Uterus (tissue), 4 donors: ENCODE measurements around the gene UNC79. TPM values are rescaled to one million over a fixed set of nuclear protein-coding genes. Genes with fewer than 3 reads are reported as not detected.

Experiments used
- DNase-seq, 2 donors: peaks; one replicate each; pipeline ENCODE4 v3.0.0-alpha.2; 2019 to 2020
- H3K27ac ChIP-seq, 2 donors: fragments of 200-600 bp; sonication (generic); 1 replicate in 1 of 2; 2 replicates in 1 of 2; pipeline ENCODE4 v1.5.1; 2016 to 2018
- H3K27me3 ChIP-seq, 2 donors: fragments of 200-600 bp; sonication (generic); one replicate each; pipeline ENCODE4 v1.5.1; 2018 to 2019; ENCODE audit warnings: control low read depth in 1 of 2
- H3K36me3 ChIP-seq, 2 donors: fragments of 200-600 bp; sonication (generic); one replicate each; pipeline ENCODE4 v1.5.1; 2019; ENCODE audit warnings: control low read depth in 1 of 2
- H3K4me1 ChIP-seq, 2 donors: fragments of 200-600 bp; sonication (generic); one replicate each; pipeline ENCODE4 v1.5.1; 2018 to 2019; ENCODE audit warnings: control low read depth in 1 of 2
- H3K4me3 ChIP-seq, 2 donors: fragments of 200-600 bp; sonication (generic); 1 replicate in 1 of 2; 2 replicates in 1 of 2; pipeline ENCODE4 v1.5.1; 2018 to 2019; ENCODE audit warnings: mild to moderate bottlenecking in 1 of 2
- H3K9me3 ChIP-seq, 2 donors: fragments of 200-600 bp; sonication (generic); one replicate each; pipeline ENCODE4 v1.5.1; 2019; ENCODE audit warnings: control low read depth in 1 of 2
- CTCF ChIP-seq, 4 experiments: fragments of 200-600 bp in 2 of 4; fragments of 450-650 bp in 2 of 4; sonication (generic) in 2 of 4; IDR thresholded peaks; one replicate each; pipeline ENCODE4 v1.5.1; 2016 to 2019; ENCODE audit warnings: antibody characterized with exemption in 4 of 4, mild to moderate bottlenecking in 2 of 4, moderate library complexity in 1 of 4
- POLR2A ChIP-seq, 2 donors: fragments of 450-650 bp; IDR thresholded peaks; one replicate each; pipeline ENCODE4 v1.6.1; 2016; ENCODE audit warnings: antibody characterized with exemption in 2 of 2, mild to moderate bottlenecking in 1 of 2, moderate library complexity in 1 of 2
- intact Hi-C: fragments of 100-400 bp; cut with DNase I; formaldehyde crosslinking; loops from one replicate; pipeline ENCODE4 v1.15.1; 2023; ENCODE audit warnings: low total_unique reads
- total RNA-seq, 4 donors: library from RNA; depleted of rRNA in 3 of 4; stranded (reverse); fragments of >200 nt in 3 of 4; gene quantifications; one replicate each; pipeline versions ENCODE4 v1.1.0 to v1.2.4, GENCODE V29; 2014 to 2023
- donor health status: DM: yes; HTN: yes; CAD: no.

UNC79 gene
- total RNA-seq, 4 donors from 2014 or later: 0.24 to 0.35 TPM; not detected in 2

- intact Hi-C loops: no loop called here
- Histone ChIP-seq H3K9me3 (no peaks in the 10 kb centered on the region), H3K4me3 (no peak overlapping the region), H3K27me3 (no peaks in the 10 kb centered on the region), H3K4me1 (no peaks in the 10 kb centered on the region), H3K36me3 (no peaks in the 10 kb centered on the region), H3K27ac (no peak overlapping the region)
- TF ChIP-seq CTCF (IDR thresholded peaks at IDR 0.05): no peak
- TF ChIP-seq POLR2A (IDR thresholded peaks at IDR 0.05): no peak
- DNase-seq: no peak
These were observed 274.9 kb downstream of the UNC79 start for GRCh38 chr14:93705513-93706156.

GRCh38 chr14:93706360-93706955 is 275.7 kb downstream of the UNC79 start:
- Histone ChIP-seq H3K4me1 (no peaks in the 10 kb centered on the region), H3K4me3 (no peak overlapping the region), H3K9me3 (no peaks in the 10 kb centered on the region), H3K27me3 (no peaks in the 10 kb centered on the region), H3K36me3 (no peaks in the 10 kb centered on the region), H3K27ac (no peak overlapping the region)
- no peak for DNase-seq
- TF ChIP-seq POLR2A (IDR thresholded peaks at IDR 0.05) (no peak), CTCF (IDR thresholded peaks at IDR 0.05) (no peak)
- intact Hi-C loops: no loop called here

DNA sequence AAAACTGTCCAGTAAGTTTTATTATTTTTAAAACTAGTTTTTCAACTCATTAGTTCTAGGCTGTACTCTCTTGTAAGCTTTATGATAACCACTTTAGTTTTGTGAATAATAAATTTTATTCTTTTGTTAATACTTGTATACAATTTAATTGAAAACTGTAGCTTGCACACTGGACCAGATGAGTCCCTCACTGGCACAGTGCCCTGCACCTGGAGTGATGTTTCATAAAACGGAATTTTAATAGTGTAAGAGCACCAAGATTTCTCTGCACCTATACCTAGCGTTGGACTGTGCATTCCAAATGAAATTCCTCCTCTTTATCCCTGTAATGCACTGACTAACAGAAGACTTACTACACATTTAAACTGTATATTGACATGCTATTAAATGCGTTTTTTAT is 276.7 kb downstream of the UNC79 start:
- no peaks in the 10 kb centered on the region for H3K9me3 ChIP-seq
- intact Hi-C loops: no loop called here
- H3K4me1 ChIP-seq: no peaks in the 10 kb centered on the region
- no peak for TF ChIP-seq POLR2A (IDR thresholded peaks at IDR 0.05)
- no peak for TF ChIP-seq CTCF (IDR thresholded peaks at IDR 0.05)
- H3K27ac ChIP-seq: no peak overlapping the region
- no peaks in the 10 kb centered on the region for H3K36me3 ChIP-seq
- H3K27me3 ChIP-seq: no peaks in the 10 kb centered on the region
- H3K4me3 ChIP-seq: no peak overlapping the region
- DNase-seq: no peak

GRCh38 chr14:93708311-93708734 is 277.6 kb downstream of the UNC79 start:
- Histone ChIP-seq H3K4me1 (peaks cover 0 to 2% of the 10 kb centered on the region in 2 donors), H3K27ac (no peak overlapping the region), H3K27me3 (no peaks in the 10 kb centered on the region), H3K4me3 (no peak overlapping the region), H3K9me3 (no peaks in the 10 kb centered on the region), H3K36me3 (no peaks in the 10 kb centered on the region)
- intact Hi-C loops: no loop called here
- no peak for DNase-seq
- TF ChIP-seq POLR2A (IDR thresholded peaks at IDR 0.05) (no peak), CTCF (IDR thresholded peaks at IDR 0.05) (no peak)

GRCh38 chr14:93708800-93709199 is 278.1 kb downstream of the UNC79 start:
- no peak for DNase-seq
- peaks cover 0 to 4% of the 10 kb centered on the region in 2 donors for H3K4me1 ChIP-seq
- H3K9me3 ChIP-seq: no peaks in the 10 kb centered on the region
- no peak overlapping the region for H3K4me3 ChIP-seq
- no peaks in the 10 kb centered on the region for H3K27me3 ChIP-seq
- no peaks in the 10 kb centered on the region for H3K36me3 ChIP-seq
- intact Hi-C loops: no loop called here
- TF ChIP-seq POLR2A (IDR thresholded peaks at IDR 0.05): no peak
- no peak for TF ChIP-seq CTCF (IDR thresholded peaks at IDR 0.05)
- H3K27ac ChIP-seq: no peak overlapping the region
